NCI-H1092 (cell line): ENCODE measurements around the gene PTK7.

Source experiments
- DNase-seq: peaks from one replicate; lab custom pipeline; 2025; lab: John Stamatoyannopoulos, UW

PTK7 gene

DNA sequence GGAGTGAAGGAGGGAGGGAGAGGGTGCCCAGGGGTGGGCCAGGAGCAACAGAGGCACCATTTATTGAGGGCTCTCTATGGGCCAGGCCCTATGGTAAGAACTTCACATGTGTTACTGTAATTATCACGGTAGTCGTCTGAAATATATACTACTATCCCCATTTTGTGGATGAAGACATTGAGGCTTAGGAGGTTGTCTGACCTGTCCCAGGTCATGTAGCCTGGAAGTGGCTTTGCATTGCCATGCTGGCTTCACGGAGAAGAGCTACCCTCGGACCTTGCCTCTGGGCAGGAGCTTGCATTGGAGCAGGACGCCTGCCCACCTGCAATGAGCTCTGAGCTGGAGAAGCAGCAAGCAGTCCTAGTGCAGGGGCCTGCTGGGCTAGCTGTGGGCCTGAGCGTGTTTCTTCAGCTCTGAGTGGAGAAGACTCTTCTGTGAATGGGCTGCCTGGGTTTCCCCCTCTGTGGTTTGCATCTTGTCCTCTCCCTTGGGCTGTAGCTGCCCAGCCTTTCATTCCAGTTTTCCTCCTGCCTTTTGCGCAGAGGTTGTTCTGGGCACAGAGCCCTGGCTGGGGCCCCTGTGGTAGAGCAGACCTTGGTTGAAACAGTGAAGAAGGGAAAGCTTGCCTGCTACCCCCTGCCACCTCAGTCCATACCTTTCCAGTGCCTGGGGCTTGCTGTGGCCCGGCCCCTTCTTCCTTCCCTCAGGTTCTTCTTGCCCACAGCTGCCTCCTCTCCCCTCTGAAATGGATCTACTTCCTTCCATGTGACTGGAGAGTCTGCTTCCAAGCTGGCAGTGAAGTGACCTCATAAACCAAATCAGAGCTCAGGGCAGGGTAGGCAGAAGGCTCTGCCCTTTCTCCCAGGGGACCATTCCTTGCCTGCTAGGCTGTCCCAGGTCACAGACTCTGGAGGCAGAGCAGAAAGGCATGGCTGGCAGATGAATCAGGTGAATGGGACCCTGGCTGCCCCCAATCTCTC, 70.9 kb downstream of the PTK7 start:
- DNase-seq, result no peak

DNA sequence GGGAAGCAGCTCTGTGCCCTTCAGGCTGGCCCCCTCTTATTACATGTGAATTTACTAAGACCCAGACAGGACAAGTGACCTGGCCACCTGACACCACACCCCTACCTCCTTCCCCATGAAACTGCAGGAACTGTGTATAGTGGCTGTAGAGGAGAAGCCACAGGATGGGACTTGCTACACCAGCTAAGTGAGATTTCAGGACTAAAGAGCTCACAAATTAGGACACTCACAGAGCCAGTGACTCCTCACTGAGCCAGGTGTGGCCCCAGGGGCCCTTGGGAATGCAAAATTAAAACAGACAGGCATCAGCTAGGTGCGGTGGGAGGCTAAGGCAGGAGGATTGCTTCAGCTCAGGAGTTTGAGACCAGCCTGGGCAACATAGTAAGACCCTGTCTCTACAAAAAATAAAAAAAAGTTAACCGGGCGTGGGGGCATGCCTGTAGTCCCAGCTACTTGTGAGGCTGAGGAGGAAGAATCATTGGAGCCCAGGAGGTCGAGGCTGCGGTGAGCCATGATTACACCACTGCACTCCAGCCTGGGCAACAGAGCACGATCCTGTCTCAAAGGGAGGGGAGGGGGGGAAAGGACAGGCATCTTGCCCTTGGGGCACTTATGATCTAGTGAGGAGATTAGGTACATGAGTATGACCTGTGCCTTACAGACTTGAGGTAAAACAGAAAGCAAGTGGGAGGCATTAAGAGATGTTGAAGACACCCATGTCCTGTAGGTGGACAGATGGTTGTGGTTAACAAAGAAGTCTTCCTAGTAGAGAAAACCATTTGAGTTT, 71.8 kb downstream of the PTK7 start:
- DNase-seq, result no peak

DNA sequence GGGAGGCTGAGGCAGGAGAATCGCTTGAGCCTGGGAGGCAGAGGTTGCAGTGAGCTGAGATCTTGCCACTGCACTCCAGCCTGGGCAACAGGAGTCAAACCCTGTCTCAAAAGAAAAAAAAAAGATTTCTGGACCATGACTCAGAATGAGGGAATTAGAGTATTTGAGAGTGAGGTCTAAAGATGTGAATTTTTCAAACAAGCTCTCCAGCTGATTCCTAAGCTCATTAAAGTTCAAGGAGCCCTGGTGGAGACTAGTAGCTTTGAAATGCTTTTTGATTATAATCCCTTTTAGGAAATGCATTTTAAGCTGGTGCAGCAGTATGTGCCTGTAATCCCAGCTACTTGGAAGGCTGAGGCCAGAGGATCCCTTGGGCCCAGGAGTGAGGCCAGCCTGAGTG, 73.2 kb downstream of the PTK7 start:
- DNase-seq, result no peak

GRCh38 chr6:43150051-43150751, 74.1 kb downstream of the PTK7 start:
- DNase-seq, result no peak

DNA sequence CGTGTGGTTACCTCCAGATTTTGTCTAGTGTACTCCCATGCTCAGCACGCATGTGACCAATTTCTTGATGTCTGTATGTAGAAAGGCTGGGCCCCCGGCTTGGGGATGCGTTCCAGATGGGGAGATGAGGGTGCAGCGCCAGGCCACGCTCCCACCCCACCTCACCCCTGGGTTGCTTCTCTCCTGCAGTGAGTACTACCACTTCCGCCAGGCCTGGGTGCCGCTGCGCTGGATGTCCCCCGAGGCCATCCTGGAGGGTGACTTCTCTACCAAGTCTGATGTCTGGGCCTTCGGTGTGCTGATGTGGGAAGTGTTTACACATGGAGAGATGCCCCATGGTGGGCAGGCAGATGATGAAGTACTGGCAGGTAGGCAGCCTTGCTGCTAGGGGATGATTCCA, 83.5 kb downstream of the PTK7 start:
- no peak for DNase-seq

DNA sequence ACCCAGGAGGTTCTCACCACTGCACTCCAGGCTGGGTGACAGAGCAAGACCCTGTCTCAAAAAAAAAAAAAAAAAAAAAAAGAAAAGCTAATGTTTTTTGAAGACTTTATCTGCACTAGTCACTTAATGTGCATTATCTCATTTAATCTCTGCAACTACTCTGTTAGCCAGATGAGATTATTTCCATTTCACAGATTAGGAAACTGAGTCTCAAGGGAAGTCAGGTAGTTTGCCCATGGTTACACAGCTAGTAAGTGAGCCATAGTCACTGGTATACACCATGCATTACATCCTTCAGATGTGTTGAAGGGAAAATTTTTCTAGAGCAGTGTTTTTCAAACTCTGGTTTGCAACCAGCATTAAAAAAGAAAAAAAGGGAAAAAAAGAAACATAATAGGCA, 87.8 kb downstream of the PTK7 start:
- no peak for DNase-seq

- DNase-seq, result peak; percentile 80
Measured at GRCh38 chr6:43170417-43170930, 94.4 kb downstream of the PTK7 start.

GRCh38 chr6:43170931-43171706, 95.0 kb downstream of the PTK7 start, which contains the start of gene SRF:
Gene SRF (plus strand): TSS chr6:43171269. CDS start chr6:43171657, 388 bp downstream.
- peak; percentile 100 for DNase-seq

DNA sequence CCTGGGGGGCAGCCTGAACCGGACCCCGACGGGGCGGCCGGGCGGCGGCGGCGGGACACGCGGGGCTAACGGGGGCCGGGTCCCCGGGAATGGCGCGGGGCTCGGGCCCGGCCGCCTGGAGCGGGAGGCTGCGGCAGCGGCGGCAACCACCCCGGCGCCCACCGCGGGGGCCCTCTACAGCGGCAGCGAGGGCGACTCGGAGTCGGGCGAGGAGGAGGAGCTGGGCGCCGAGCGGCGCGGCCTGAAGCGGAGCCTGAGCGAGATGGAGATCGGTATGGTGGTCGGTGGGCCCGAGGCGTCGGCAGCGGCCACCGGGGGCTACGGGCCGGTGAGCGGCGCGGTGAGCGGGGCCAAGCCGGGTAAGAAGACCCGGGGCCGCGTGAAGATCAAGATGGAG, 95.6 kb downstream of the PTK7 start:
- DNase-seq, result no peak

DNA sequence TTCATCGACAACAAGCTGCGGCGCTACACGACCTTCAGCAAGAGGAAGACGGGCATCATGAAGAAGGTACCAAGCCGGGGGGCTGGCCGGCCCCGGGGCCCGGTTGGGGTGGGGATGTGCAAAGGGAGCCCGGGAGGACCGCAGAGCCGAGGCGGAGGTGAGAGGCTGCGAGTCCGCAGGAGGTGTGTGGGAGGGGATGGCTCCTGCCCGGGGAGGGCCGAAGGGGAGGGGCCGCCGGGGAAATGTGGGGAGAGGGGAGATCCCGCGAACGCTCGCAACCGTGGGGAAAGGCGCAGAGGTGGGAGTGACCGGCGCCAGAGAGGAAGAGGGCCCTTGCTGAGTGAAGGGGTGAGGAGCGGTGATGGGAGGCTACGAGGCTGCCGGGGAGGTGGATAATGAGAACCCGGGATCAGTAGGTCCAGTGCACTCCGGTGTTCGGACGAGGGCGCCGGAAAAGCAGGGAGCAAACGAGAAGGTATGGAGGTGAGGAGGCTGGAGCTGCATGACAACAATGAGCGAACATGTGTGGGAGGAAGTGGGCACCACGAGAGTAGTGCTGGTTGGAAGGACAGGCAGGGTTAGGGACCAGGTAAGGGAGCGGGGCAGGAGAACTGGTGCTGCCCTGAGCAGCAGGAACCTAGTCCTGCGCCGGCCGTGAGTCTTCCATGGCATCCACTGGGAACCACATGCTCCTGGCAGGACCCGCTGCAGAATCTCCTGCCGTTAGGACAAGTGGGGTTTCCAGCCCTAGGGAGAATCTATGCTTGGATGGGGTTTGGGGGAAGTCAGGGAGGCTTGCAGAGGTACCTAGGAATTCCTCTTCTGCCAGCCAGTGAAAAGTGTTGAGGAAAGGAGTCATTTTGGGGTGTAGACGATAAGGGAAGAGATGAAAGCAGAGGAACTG, 96.2 kb downstream of the PTK7 start:
- peak; percentile 19 for DNase-seq

DNA sequence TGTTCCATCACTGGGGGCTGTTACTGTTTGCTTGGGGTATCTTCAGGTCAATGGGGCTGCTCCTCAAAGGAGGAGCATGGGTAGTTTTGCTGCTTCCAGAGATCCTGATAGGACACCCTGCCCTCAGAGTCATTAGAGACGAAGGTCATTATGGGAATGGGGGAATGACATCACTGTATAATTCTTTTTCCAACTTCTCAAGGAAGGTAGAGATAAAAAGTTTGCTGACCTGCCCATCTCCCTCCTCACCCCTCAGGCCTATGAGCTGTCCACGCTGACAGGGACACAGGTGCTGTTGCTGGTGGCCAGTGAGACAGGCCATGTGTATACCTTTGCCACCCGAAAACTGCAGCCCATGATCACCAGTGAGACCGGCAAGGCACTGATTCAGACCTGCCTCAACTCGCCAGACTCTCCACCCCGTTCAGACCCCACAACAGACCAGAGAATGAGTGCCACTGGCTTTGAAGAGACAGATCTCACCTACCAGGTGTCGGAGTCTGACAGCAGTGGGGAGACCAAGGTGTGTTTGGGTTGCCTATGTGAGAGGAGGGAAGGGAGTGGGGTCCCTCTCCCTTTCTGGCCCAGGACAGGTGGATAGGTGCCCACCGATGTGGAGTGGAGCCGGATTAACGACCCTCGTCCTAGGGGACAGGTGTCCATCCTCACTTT, 97.6 kb downstream of the PTK7 start:
- no peak for DNase-seq

DNA sequence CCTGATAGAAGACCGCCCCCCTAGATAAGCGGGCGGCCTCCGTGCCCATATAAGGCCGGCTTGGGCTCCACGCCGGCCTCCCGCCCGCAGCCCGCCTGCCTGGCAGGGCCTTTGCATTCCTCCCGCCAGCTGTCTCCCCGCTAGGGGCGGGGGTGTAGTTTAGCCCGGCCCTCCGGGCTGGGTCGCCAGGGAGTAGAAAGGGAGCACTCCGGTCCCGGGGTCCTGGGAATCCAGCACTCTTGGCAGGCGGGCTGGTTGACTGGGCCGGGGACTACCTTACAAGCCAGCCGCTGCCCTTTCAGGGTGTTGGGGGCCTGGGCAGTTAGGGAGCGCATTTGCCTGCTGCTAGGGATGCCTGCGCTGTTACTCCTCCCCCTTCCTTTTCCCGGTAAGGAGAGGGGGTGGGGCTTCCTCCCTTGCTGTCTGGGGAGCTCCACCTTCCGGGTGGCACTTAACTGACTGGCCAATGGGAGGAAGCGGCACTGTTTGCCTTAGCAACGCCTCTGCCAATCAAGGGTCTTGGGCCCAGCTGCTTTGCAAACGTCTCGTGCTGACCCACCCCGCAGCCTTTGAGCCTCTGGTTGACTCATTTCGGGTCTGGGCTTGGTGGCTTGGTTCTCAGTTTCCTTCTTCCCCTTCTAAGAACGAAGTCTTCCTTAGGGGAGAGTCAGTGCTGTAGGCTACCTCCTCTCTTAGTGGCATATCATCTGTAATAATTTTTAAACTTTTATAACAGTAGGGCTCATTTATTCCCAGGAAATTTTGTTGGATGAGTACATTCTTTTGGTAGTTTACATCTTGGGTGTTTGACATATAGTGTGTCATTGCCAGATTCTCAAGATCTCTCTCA, 98.4 kb downstream of the PTK7 start:
- DNase-seq, result peak; percentile 95

- no peak for DNase-seq
Measured at GRCh38 chr6:43175676-43176422, 99.7 kb downstream of the PTK7 start.

- DNase-seq, result no peak
Measured at GRCh38 chr6:43176423-43176786, 100.3 kb downstream of the PTK7 start.

- no peak for DNase-seq
Measured at GRCh38 chr6:43178150-43178549, 102.0 kb downstream of the PTK7 start.

DNA sequence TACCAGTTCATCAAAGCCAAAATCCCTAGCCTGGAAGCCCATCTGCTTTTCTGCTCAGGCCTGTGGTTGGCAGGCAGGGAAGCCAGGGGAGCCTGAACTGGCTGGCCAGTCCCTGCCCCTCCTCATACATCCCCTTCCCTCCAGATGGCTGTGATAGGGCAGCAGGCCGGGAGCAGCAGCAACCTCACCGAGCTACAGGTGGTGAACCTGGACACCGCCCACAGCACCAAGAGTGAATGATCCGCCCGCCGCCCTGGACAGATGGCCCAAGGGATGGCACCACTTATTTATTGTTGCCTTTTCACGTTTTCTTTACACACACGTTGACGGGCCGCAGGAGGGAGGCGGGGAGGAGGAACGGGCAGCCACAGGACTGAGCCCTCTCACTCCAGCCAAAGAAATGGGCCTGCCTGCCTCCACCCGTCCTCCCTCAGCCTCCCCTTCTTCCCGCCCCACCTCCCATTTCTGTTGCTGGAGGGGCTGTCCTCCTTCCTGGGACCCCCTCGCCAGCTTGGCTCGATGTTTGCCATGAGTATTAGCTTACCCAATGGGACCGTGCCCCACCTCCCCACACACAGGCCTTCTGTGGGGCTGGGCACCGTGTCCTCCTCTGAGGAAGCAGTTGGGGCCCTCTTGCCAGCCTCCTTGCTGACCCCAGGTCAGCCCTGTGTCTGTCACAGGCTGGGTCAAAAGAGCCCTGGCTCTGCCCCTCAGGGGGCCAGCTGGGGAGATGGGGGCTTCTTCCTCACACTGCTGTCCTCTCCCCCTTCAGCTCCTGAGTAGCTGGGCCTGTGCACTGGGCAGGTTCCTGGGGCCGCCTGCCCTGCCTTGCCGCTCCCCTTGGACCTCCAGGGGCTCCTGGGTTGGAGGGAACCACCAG, 103.1 kb downstream of the PTK7 start:
- no peak for DNase-seq

GRCh38 chr6:43180058-43180457, 103.9 kb downstream of the PTK7 start:
- no peak for DNase-seq
